ENCODE data around the gene PDPK1. TPM values are rescaled to one million over a fixed set of nuclear protein-coding genes. Genes with fewer than 3 reads are reported as not detected.
"Not testable (repeated sequence)": the region's sequence is repeated elsewhere in the genome, so short reads cannot be mapped to it uniquely, and the experiment has no call there.

PDPK1 gene
- total RNA-seq, 4 donors from 2014 or later = 28.6 to 41.7 (median 32.4) TPM

DNA sequence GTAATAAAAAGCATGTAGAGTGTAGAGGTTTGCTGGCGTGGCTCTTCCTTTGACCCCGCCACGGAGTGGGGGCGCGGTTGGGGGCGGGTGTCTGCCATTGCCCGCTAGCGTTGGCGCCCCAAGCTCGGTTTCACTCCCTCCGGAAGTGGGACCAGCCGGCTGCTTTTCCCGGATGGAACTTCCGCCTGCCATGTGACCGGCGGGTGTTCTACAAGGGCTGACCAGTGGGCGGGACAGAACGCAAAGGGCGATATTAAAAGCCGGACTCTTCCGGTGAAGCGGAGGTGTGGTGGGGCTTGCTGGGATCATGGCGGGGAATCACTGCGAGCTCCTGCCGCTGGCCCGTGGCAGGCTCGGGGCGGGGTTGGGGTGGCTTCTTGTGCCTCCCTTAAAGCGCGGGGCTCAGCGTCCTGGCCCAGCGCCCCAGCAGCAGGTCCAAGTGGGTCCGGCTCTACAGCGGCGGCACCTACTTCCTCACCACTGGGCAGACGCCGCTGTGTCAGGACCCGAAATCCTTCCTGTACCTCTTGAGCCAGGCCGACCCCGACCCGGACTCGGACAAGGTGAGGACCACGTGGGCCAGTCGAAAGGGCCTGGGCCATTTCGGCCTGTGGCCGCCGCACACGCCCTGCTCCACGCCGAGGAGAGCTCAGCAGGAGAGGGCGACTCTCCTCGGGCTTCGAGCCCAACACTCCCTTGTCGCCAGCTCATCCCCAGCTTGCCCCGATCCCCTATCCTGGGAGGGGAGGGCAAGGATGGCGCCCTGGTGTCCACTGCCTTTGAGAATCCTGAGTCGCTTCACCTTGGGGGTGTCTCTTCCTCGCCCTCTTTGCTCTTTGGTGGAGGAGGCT is 65.6 kb downstream of the PDPK1 start:
- peaks cover 0 to 8% (median 5%) of the 10 kb centered on the region in 3 donors for H3K36me3 ChIP-seq
- 0 to 1% methylated on average over 38 to 57 of the region's 58 CpGs for WGBS, 2 donors

DNA sequence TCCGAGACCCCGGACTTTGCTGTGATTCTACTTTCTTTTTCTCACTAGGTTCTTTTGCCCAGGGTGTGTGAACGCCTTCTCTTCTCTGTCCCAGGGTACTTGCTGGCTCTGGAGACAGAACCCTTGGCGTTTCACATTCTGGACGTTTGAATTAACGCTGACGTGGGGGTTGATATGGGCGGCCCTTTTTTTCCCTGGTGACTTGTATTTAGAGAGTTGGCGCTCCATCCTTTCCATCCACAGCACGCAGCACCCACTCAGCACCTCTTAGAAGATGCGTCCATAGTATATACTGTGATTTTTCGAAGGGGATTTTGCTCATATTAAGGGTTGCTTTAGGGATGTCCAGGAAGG is 66.2 kb downstream of the PDPK1 start:
- Histone ChIP-seq H3K27ac (peak overlapping the region; percentile 43 to 89 (median 74)), H3K4me3 (peak overlapping the region; percentile 82 to 98 (median 87)), H3K4me1 (peaks cover 0 to 33% (median 0%) of the 10 kb centered on the region in 4 donors)
- H3K9me3 ChIP-seq; H3K36me3 ChIP-seq; DNase-seq (ENCODE audit: low spot score in 2 of 2); H3K27me3 ChIP-seq: not testable (repeated sequence)
- WGBS, 2 donors = 2 to 3% methylated on average over 12 of the region's 12 CpGs

More for the DNA sequence above, 65.6 kb downstream of the PDPK1 start:
- Histone ChIP-seq H3K4me1 (peaks cover 0 to 33% (median 0%) of the 10 kb centered on the region in 4 donors), H3K27me3 (no peaks in the 10 kb centered on the region), H3K9me3 (no peaks in the 10 kb centered on the region), H3K27ac (peak overlapping the region; percentile 43 to 89 (median 74)), H3K4me3 (peak overlapping the region; percentile 82 to 98 (median 87))
- peak; percentile 89 to 94 for DNase-seq (ENCODE audit: low spot score in 2 of 2)
- TF ChIP-seq POLR2A (IDR thresholded peaks at IDR 0.05) = peak; percentile 69 to 80
- TF ChIP-seq, protein P1, sequence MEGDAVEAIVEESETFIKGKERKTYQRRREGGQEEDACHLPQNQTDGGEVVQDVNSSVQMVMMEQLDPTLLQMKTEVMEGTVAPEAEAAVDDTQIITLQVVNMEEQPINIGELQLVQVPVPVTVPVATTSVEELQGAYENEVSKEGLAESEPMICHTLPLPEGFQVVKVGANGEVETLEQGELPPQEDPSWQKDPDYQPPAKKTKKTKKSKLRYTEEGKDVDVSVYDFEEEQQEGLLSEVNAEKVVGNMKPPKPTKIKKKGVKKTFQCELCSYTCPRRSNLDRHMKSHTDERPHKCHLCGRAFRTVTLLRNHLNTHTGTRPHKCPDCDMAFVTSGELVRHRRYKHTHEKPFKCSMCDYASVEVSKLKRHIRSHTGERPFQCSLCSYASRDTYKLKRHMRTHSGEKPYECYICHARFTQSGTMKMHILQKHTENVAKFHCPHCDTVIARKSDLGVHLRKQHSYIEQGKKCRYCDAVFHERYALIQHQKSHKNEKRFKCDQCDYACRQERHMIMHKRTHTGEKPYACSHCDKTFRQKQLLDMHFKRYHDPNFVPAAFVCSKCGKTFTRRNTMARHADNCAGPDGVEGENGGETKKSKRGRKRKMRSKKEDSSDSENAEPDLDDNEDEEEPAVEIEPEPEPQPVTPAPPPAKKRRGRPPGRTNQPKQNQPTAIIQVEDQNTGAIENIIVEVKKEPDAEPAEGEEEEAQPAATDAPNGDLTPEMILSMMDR (IDR thresholded peaks at IDR 0.05) = peak in 2 of 5 experiments; percentile 35 to 47
- peak; percentile 82 to 96 for TF ChIP-seq EP300 (IDR thresholded peaks at IDR 0.05)

DNA sequence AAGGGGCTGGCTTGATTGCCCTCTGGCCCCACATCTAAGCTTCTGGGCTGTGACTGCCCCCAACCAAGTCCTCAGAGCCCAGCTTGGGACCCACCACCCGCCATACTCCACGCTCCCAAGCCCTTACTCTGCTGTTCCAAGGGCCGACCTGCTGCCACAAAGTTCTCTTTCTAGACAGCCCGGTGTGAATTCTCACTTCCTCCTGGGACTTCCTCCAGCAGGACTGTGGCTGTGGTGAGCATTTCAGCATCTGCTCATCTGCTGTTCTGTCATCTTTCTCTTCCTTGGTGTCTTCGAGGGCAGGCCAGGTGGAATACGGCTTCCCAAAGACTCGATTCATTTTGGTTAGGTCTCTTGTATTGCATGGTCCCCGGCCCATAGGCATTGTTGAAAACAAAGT is 69.0 kb downstream of the PDPK1 start:
- not testable (repeated sequence) for H3K9me3 ChIP-seq; H3K27me3 ChIP-seq; DNase-seq (ENCODE audit: low spot score in 2 of 2); H3K4me3 ChIP-seq; H3K27ac ChIP-seq
- WGBS, 2 donors = no CpG with 5 or more reads among the region's 8 CpGs
- H3K36me3 ChIP-seq = peaks cover 0 to 17% (median 6%) of the 10 kb centered on the region in 3 donors
- peaks cover 0 to 40% (median 0%) of the 10 kb centered on the region in 4 donors for H3K4me1 ChIP-seq

DNA sequence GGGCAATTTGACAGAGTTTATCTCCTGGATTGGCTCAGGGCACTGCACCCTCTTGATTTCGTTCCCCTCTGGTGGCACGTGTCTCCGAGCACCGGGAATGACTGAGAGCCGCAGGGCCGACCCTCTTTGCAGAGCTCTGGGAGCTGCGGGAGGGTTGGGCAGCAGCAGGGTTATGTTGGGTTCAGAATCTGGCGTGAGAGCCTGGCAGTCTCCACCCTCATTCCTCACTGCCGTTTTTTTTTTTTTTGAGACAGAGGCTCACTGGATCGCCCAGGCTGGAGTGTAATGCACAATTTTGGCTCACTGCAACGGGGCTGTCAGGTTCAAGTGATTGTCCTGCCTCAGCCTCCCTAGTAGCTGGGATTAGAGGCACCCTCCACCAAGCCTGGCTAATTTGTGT is 71.5 kb downstream of the PDPK1 start:
- WGBS, 2 donors = 36 to 51% methylated on average over 4 of the region's 11 CpGs
- H3K9me3 ChIP-seq; DNase-seq (ENCODE audit: low spot score in 2 of 2); H3K4me3 ChIP-seq; H3K27me3 ChIP-seq; H3K27ac ChIP-seq: not testable (repeated sequence)
- H3K4me1 ChIP-seq = peaks cover 0 to 25% (median 0%) of the 10 kb centered on the region in 4 donors
- peaks cover 0 to 17% (median 6%) of the 10 kb centered on the region in 3 donors for H3K36me3 ChIP-seq

DNA sequence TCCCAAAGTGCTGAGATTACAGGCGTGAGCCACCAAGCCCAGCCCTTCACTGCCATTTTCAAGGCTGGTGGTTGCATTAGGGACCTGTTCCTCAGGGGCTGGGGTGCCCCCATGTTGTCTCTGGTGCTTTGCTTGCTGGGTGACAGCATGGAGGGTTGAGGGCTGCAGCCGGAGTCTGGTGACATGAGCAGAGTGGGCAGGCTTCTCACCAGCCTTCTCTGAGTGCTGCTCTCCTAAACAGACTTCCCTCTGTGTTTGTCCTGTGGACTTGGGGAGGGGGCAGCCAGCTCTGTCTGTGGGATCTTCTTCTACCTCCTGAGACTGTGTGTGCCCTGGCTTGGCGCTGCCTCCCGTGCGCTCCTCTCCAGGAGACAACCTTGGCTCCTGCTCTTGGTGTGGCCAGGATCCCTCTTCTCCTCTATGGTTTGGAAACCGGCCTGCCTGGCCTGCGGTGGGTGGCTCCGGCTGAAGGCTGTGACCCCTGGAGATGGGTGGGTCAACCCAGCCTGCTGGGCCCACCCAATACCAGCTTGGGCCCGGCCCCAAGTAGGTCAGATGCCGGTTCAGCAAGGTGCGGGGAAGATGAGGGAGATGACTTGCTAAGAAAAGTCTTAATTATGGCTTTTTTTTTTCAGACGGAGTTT is 72.1 kb downstream of the PDPK1 start:
- Histone ChIP-seq H3K27me3 (no peaks in the 10 kb centered on the region), H3K4me1 (peaks cover 0 to 21% (median 0%) of the 10 kb centered on the region in 4 donors), H3K36me3 (peaks cover 0 to 22% (median 6%) of the 10 kb centered on the region in 3 donors), H3K27ac (no peak overlapping the region), H3K9me3 (no peaks in the 10 kb centered on the region), H3K4me3 (no peak overlapping the region)
- DNase-seq (ENCODE audit: low spot score in 2 of 2) = no peak
- TF ChIP-seq, protein P1 (IDR thresholded peaks at IDR 0.05) = no peak
- TF ChIP-seq EP300 (IDR thresholded peaks at IDR 0.05) = no peak
- TF ChIP-seq POLR2A (IDR thresholded peaks at IDR 0.05) = no peak
- WGBS, 2 donors = 83 to 90% methylated on average over 7 to 12 of the region's 12 CpGs

DNA sequence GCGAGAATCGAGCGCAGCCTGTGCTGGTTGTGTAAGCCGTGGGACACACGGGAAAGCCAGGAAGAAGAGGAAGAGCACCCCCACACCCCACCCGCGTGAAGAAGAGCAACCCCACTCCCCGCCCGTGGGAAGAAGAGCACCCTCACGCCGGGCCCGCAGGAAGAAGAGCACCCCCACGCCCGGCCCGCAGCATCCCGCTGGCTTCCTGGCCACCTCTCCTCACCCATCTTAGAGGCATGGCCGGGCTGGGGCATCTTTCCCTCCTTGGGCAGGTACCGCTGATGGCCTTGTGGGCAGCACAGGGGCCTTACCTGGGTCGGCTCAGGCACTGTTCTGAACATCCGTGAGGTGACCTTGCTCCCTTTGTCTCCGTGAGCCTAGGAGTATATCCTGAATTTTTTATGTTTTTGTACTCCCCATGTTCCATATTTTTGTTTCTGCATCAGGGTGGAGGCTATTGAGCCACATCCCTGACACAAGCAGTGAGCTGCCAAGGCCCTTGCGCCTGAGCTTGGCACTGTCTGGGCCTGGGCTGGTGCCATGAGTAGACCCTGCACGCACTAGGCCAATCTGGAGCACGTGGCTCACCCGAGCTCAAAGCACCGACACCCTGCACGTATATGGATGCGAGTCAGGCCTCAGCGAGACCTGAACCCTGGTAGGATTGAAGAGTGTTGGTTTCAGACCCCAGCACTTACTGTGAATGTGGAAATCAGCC is 73.1 kb downstream of the PDPK1 start:
- Histone ChIP-seq H3K27ac (no peak overlapping the region), H3K27me3 (no peaks in the 10 kb centered on the region), H3K4me1 (peaks cover 0 to 14% (median 0%) of the 10 kb centered on the region in 4 donors), H3K9me3 (no peaks in the 10 kb centered on the region), H3K36me3 (peaks cover 0 to 25% (median 6%) of the 10 kb centered on the region in 3 donors), H3K4me3 (no peak overlapping the region)
- TF ChIP-seq EP300 (IDR thresholded peaks at IDR 0.05) (no peak), POLR2A (IDR thresholded peaks at IDR 0.05) (no peak)
- TF ChIP-seq, protein P1 (IDR thresholded peaks at IDR 0.05) = no peak
- DNase-seq (ENCODE audit: low spot score in 2 of 2) = no peak
- 87 to 92% methylated on average over 28 of the region's 29 CpGs for WGBS, 2 donors

Measured in tibial nerve (tissue), 4 donors.